ENCODE measurements around the gene NISCH.

Gene NISCH

GRCh38 chr3:52502001-52502400 lies 46.6 kb downstream of the NISCH start:
- no peak for ATAC-seq (ENCODE audit: low read depth)
- Histone ChIP-seq H3K27ac (ENCODE audit: poor library complexity, severe bottlenecking) (no peak overlapping the region), H3K9me3 (ENCODE audit: severe bottlenecking) (no peaks in the 10 kb centered on the region), H3K36me3 (ENCODE audit: low read depth) (no peaks in the 10 kb centered on the region), H3K4me3 (ENCODE audit: severe bottlenecking) (no peak overlapping the region), H3K4me1 (ENCODE audit: insufficient read depth, poor library complexity, severe bottlenecking) (peaks cover 2% of the 10 kb centered on the region), H3K27me3 (ENCODE audit: insufficient read depth, poor library complexity, severe bottlenecking) (no peaks in the 10 kb centered on the region)
- no peak for DNase-seq (ENCODE audit: low spot score)
- TF ChIP-seq CTCF (IDR thresholded peaks at IDR 0.05; ENCODE audit: poor library complexity, severe bottlenecking) = no peak

GRCh38 chr3:52502808-52503350 lies 47.5 kb downstream of the NISCH start:
- TF ChIP-seq CTCF (IDR thresholded peaks at IDR 0.05; ENCODE audit: poor library complexity, severe bottlenecking) = no peak
- Histone ChIP-seq H3K36me3 (ENCODE audit: low read depth) (no peaks in the 10 kb centered on the region), H3K9me3 (ENCODE audit: severe bottlenecking) (no peaks in the 10 kb centered on the region), H3K4me3 (ENCODE audit: severe bottlenecking) (no peak overlapping the region), H3K4me1 (ENCODE audit: insufficient read depth, poor library complexity, severe bottlenecking) (peaks cover 9% of the 10 kb centered on the region), H3K27ac (ENCODE audit: poor library complexity, severe bottlenecking) (no peak overlapping the region), H3K27me3 (ENCODE audit: insufficient read depth, poor library complexity, severe bottlenecking) (no peaks in the 10 kb centered on the region)
- no peak for DNase-seq (ENCODE audit: low spot score)
- ATAC-seq (ENCODE audit: low read depth) = no peak

- ATAC-seq (ENCODE audit: low read depth) = no peak
- H3K4me1 ChIP-seq (ENCODE audit: insufficient read depth, poor library complexity, severe bottlenecking) = peaks cover 9% of the 10 kb centered on the region
- DNase-seq (ENCODE audit: low spot score) = no peak
- no peak overlapping the region for H3K27ac ChIP-seq (ENCODE audit: poor library complexity, severe bottlenecking)
- no peaks in the 10 kb centered on the region for H3K36me3 ChIP-seq (ENCODE audit: low read depth)
- no peaks in the 10 kb centered on the region for H3K27me3 ChIP-seq (ENCODE audit: insufficient read depth, poor library complexity, severe bottlenecking)
- no peaks in the 10 kb centered on the region for H3K9me3 ChIP-seq (ENCODE audit: severe bottlenecking)
- H3K4me3 ChIP-seq (ENCODE audit: severe bottlenecking) = no peak overlapping the region
- TF ChIP-seq CTCF (IDR thresholded peaks at IDR 0.05; ENCODE audit: poor library complexity, severe bottlenecking) = no peak
Measured at GRCh38 chr3:52503788-52504424, 48.5 kb downstream of the NISCH start.

- Histone ChIP-seq H3K4me3 (ENCODE audit: severe bottlenecking) (no peak overlapping the region), H3K9me3 (ENCODE audit: severe bottlenecking) (no peaks in the 10 kb centered on the region), H3K27me3 (ENCODE audit: insufficient read depth, poor library complexity, severe bottlenecking) (no peaks in the 10 kb centered on the region), H3K27ac (ENCODE audit: poor library complexity, severe bottlenecking) (no peak overlapping the region), H3K4me1 (ENCODE audit: insufficient read depth, poor library complexity, severe bottlenecking) (peaks cover 9% of the 10 kb centered on the region), H3K36me3 (ENCODE audit: low read depth) (no peaks in the 10 kb centered on the region)
- no peak for DNase-seq (ENCODE audit: low spot score)
- TF ChIP-seq CTCF (IDR thresholded peaks at IDR 0.05; ENCODE audit: poor library complexity, severe bottlenecking) = no peak
- no peak for ATAC-seq (ENCODE audit: low read depth)
Measured at GRCh38 chr3:52504977-52505376, 49.6 kb downstream of the NISCH start.

GRCh38 chr3:52506266-52506966 lies 51.0 kb downstream of the NISCH start:
- H3K9me3 ChIP-seq (ENCODE audit: severe bottlenecking) = no peaks in the 10 kb centered on the region
- H3K36me3 ChIP-seq (ENCODE audit: low read depth) = no peaks in the 10 kb centered on the region
- DNase-seq (ENCODE audit: low spot score) (no peak), ATAC-seq (ENCODE audit: low read depth) (no peak)
- peak overlapping the region; percentile 19 for H3K27ac ChIP-seq (ENCODE audit: poor library complexity, severe bottlenecking)
- no peaks in the 10 kb centered on the region for H3K27me3 ChIP-seq (ENCODE audit: insufficient read depth, poor library complexity, severe bottlenecking)
- no peak for TF ChIP-seq CTCF (IDR thresholded peaks at IDR 0.05; ENCODE audit: poor library complexity, severe bottlenecking)
- H3K4me3 ChIP-seq (ENCODE audit: severe bottlenecking) = no peak overlapping the region
- H3K4me1 ChIP-seq (ENCODE audit: insufficient read depth, poor library complexity, severe bottlenecking) = peaks cover 9% of the 10 kb centered on the region

Data from RWPE2 (cell line).